ENCODE results near the gene CAD.
A peak's percentile ranks its signal among the peaks of the same experiment; 100 is the strongest.

The CAD gene

DNA sequence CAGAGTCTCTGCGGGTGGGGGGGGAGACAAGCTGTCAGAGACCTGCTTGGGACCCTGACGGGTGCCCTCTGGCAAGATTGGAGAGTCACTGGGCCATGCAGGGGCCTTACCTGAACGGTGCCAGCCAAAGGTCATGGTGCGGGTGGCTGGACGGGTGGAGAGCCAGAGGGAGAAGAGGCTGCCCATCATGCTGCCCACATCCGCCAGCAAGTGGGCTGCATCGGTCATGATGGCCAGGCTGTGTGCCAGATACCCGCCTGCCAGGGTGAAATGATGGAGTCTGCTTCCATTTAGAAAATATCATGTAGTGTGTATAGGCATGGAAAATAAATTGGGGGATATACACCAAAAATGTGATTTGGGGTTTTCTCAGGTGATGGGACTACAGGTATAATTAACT, 40.9 kb downstream of the CAD start:
- H3K4me3 ChIP-seq (ENCODE audit: low read depth in 1 of 2, low read length in 1 of 2): no peak overlapping the region
- H3K27me3 ChIP-seq: peaks cover 93% of the 10 kb centered on the region
- no peak overlapping the region for H3K27ac ChIP-seq
- H3K9me3 ChIP-seq: no peaks in the 10 kb centered on the region
- TF ChIP-seq, protein P1, sequence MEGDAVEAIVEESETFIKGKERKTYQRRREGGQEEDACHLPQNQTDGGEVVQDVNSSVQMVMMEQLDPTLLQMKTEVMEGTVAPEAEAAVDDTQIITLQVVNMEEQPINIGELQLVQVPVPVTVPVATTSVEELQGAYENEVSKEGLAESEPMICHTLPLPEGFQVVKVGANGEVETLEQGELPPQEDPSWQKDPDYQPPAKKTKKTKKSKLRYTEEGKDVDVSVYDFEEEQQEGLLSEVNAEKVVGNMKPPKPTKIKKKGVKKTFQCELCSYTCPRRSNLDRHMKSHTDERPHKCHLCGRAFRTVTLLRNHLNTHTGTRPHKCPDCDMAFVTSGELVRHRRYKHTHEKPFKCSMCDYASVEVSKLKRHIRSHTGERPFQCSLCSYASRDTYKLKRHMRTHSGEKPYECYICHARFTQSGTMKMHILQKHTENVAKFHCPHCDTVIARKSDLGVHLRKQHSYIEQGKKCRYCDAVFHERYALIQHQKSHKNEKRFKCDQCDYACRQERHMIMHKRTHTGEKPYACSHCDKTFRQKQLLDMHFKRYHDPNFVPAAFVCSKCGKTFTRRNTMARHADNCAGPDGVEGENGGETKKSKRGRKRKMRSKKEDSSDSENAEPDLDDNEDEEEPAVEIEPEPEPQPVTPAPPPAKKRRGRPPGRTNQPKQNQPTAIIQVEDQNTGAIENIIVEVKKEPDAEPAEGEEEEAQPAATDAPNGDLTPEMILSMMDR (IDR thresholded peaks at IDR 0.05): no peak
- H3K4me1 ChIP-seq (ENCODE audit: control insufficient read depth in 1 of 2, insufficient read depth in 1 of 2, low read depth in 1 of 2, low read length in 1 of 2): peaks cover 6 to 11% of the 10 kb centered on the region in 2 experiments
- H3K36me3 ChIP-seq: no peaks in the 10 kb centered on the region

- TF ChIP-seq, protein P1 (IDR thresholded peaks at IDR 0.05): no peak
- Histone ChIP-seq H3K36me3 (no peaks in the 10 kb centered on the region), H3K27me3 (peaks cover 99% of the 10 kb centered on the region), H3K9me3 (no peaks in the 10 kb centered on the region), H3K4me1 (ENCODE audit: control insufficient read depth in 1 of 2, insufficient read depth in 1 of 2, low read depth in 1 of 2, low read length in 1 of 2) (peaks cover 20 to 33% of the 10 kb centered on the region in 2 experiments), H3K4me3 (ENCODE audit: low read depth in 1 of 2, low read length in 1 of 2) (no peak overlapping the region), H3K27ac (no peak overlapping the region)
Observed at GRCh38 chr2:27261241-27261925, 44.2 kb downstream of the CAD start.

GRCh38 chr2:27261926-27262298, 44.7 kb downstream of the CAD start:
- no peak overlapping the region for H3K27ac ChIP-seq
- H3K27me3 ChIP-seq: peaks cover 99% of the 10 kb centered on the region
- H3K9me3 ChIP-seq: no peaks in the 10 kb centered on the region
- TF ChIP-seq, protein P1 (IDR thresholded peaks at IDR 0.05): no peak
- H3K4me1 ChIP-seq (ENCODE audit: control insufficient read depth in 1 of 2, insufficient read depth in 1 of 2, low read depth in 1 of 2, low read length in 1 of 2): peaks cover 20 to 33% of the 10 kb centered on the region in 2 experiments
- no peak overlapping the region for H3K4me3 ChIP-seq (ENCODE audit: low read depth in 1 of 2, low read length in 1 of 2)
- H3K36me3 ChIP-seq: no peaks in the 10 kb centered on the region

DNA sequence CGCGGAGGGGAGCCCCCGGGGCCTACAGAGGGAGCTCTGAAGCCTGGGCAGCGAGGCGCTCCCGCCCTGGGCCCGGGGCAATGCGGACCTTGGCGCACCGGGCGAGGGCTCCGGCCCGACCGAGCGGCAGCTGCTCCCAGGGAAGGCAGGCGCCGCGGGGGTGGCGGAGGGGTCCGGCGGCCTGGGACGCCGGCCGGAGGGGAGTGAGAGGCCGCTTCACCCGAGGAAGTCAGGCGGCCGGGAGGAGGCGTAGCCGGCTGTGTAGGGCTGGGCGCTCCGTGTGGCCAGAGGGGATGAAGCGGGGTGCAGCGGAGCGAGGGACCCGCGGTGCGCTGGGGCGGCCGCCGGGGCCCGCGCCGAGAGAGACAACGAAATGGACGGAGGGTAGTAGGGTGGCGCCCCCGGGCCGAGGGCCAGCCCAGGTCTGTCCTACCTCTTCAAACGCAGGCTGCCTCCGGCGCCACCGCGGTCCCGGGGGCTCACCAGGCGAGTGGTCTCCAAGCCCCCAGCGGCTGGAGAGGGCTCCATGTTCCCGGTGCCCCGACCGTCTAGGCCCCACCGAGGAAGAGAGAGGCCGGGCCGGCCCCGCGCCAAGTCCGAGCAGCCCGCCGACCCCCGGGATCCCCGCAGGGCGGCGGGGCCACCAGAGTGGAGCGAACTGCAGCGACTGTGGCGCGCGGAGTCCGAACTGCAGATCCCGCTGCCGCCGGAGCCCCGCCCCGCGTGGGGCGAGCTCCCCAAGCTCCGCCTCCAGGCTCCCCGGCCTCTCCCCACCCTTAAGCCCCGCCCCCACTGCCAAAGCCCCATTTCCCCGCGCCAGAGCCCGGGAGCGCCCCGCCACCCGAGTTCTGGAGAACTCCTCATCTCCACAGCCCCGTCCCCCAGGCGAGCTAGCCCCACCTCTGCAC, 45.5 kb downstream of the CAD start, which contains the start of gene SLC30A3:
Gene SLC30A3, minus strand, starts transcription at position 669 of the 908 bp plus-strand sequence. Its CDS starts 141 bp downstream, at position 528.
- Histone ChIP-seq H3K36me3 (no peaks in the 10 kb centered on the region), H3K27me3 (peaks cover 99% of the 10 kb centered on the region), H3K4me3 (ENCODE audit: low read depth in 1 of 2, low read length in 1 of 2) (peak within 1 kb of the TSS; percentile 23 to 53), H3K4me1 (ENCODE audit: control insufficient read depth in 1 of 2, insufficient read depth in 1 of 2, low read depth in 1 of 2, low read length in 1 of 2) (peaks cover 20 to 33% of the 10 kb centered on the region in 2 experiments), H3K27ac (no peak within 1 kb of the TSS), H3K9me3 (no peaks in the 10 kb centered on the region)
- TF ChIP-seq, protein P1 (IDR thresholded peaks at IDR 0.05): no peak

DNA sequence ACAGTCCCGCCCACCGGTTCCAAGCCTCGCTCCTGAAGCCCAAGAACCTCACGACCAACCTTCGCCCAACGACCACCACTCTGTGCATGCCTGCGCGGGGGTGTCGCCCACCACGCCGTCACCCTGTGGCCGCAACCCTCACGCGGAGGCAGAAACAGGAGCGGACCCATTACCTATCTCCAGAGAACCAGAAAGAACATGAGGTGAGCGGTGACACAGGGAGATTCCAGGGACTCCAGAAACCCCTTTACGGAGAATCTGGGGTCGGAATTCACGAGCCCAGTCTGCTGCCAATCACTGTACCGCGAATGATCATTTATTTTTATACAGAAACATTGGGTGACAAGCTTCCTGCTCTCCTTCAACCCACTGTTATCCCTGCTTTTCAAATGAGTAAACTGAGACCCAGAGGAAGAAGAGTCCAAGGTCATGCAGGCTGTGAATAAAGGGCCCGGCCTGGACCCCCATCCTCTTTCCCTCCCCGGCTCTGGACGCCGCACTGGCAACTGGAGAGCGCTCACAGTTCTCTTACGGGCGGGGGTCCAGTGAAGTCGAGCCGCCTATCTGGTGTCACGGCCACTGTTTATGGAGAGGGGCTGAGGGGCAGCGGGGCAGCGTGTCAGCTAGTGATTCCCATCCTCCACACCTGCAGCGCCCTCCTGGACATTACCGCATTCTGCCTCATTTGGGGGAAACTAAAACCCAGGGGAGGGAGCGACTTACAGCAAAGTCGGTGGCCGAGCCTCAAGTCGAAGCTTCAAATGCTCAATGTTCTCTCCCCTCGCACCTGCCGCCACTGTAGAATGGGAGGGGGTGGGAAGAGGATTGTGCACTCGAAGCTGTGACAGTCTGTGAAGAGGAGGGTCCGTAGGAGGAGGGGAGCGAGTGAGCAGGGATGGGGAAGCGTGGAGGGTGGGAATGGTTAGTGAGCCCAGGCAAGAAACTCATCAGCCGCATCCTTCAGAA, 46.4 kb downstream of the CAD start:
- Histone ChIP-seq H3K4me3 (ENCODE audit: low read depth in 1 of 2, low read length in 1 of 2) (peak overlapping the region in 1 of 2 experiments; percentile 53), H3K36me3 (no peaks in the 10 kb centered on the region), H3K9me3 (no peaks in the 10 kb centered on the region), H3K27me3 (peaks cover 100% of the 10 kb centered on the region), H3K4me1 (ENCODE audit: control insufficient read depth in 1 of 2, insufficient read depth in 1 of 2, low read depth in 1 of 2, low read length in 1 of 2) (peaks cover 20 to 33% of the 10 kb centered on the region in 2 experiments), H3K27ac (no peak overlapping the region)
- TF ChIP-seq, protein P1 (IDR thresholded peaks at IDR 0.05): no peak

Measured in neutrophil (primary cell).